HepG2 (cell line): Measurements from ENCODE around the gene PCDHGB6. TPM values are rescaled to one million over a fixed set of nuclear protein-coding genes. Genes with fewer than 3 reads are reported as not detected.

Source experiments
- ATAC-seq: fragments of 200-7000 bp; cut with Tn5 transposase; 3 replicates; pipeline ENCODE4 v1.9.1; 2020; ENCODE audit warnings: mild to moderate bottlenecking, moderate library complexity
- BruUV-seq: library from RNA; stranded (reverse); fragments of 400-500 nt; replicated peaks from 2 replicates; lab custom pipeline; 2021; lab: Mats Ljungman, UMichigan
- CTCF ChIA-PET: fragments of 300-600 bp; formaldehyde crosslinking; extraction: SDS; loops from one replicate; lab custom pipeline; 2021; ENCODE audit warnings: low total read pairs, inconsistent platforms, low intra/inter-chr PET ratio; lab: Yijun Ruan, JAX
- POLR2A ChIA-PET: fragments of 350-600 bp; sonication (Branson Sonifier 250); formaldehyde crosslinking; loops from one replicate; lab custom pipeline; 2020; ENCODE audit warnings: antibody characterized with exemption, inconsistent platforms; lab: Yijun Ruan, JAX
- DNase-seq: peaks from one replicate; pipeline ENCODE4 v3.0.0-alpha.2; 2015; ENCODE audit warnings: low spot score
- FAIRE-seq: peaks from 3 replicates; lab custom pipeline; 2011; peaks lifted over from hg19 to GRCh38; lab: Jason Lieb, UNC
- H2AFZ ChIP-seq: one replicate; pipeline ENCODE4 v1.6.1; 2011; ENCODE audit warnings: low read length, inconsistent platforms
- H3K27ac ChIP-seq: fragments of 300-600 bp; 3 replicates; pipeline ENCODE4 v1.8.0; 2011; ENCODE audit warnings: mixed run types, mild to moderate bottlenecking, mixed read lengths, low read length, inconsistent platforms; ENCODE audit not compliant: insufficient read depth; ENCODE audit errors: extremely low read length
- H3K27me3 ChIP-seq, 2 experiments: fragments of 200-600 bp in 1 of 2; 2 replicates in 1 of 2; 3 replicates in 1 of 2; pipeline versions ENCODE4 v1.6.0 to v1.8.0; 2011; ENCODE audit warnings: low read length in 2 of 2, mild to moderate bottlenecking in 2 of 2, moderate library complexity in 2 of 2, inconsistent platforms in 1 of 2; ENCODE audit not compliant: insufficient read depth in 2 of 2, control insufficient read depth in 1 of 2
- H3K36me3 ChIP-seq, 2 experiments: fragments of 200-600 bp in 1 of 2; replicated peaks in 1 of 2; 2 replicates in 1 of 2; 3 replicates in 1 of 2; pipeline versions ENCODE4 v1.5.1 to v1.8.0; 2011; ENCODE audit warnings: low read length in 2 of 2, inconsistent platforms in 1 of 2; ENCODE audit not compliant: insufficient read depth in 2 of 2, control insufficient read depth in 1 of 2
- H3K4me1 ChIP-seq: 2 replicates; pipeline ENCODE4 v1.5.1; 2012; ENCODE audit warnings: low read length, inconsistent platforms; ENCODE audit not compliant: insufficient read depth
- H3K4me2 ChIP-seq: 2 replicates; pipeline ENCODE4 v1.6.0; 2011; ENCODE audit warnings: low read depth, low read length, inconsistent platforms
- H3K4me3 ChIP-seq, 3 experiments: fragments of 200-600 bp in 1 of 3; sonication (generic), shearing (Covaris generic) in 1 of 3; replicated peaks in 1 of 3; 2 replicates each; pipeline ENCODE4 v1.5.1; 2011 to 2016; ENCODE audit warnings: low read length in 3 of 3, inconsistent platforms in 2 of 3, low read depth in 2 of 3, mild to moderate bottlenecking in 2 of 3, control low read depth in 1 of 3, mixed read lengths in 1 of 3; ENCODE audit not compliant: insufficient read depth in 1 of 3
- H3K79me2 ChIP-seq: one replicate; pipeline ENCODE4 v1.6.1; 2011; ENCODE audit warnings: low read length, inconsistent platforms; ENCODE audit not compliant: insufficient read depth
- H3K9ac ChIP-seq: 2 replicates; pipeline ENCODE4 v1.6.0; 2011; ENCODE audit warnings: mild to moderate bottlenecking, low read depth, low read length, inconsistent platforms; ENCODE audit not compliant: insufficient read depth
- H3K9me3 ChIP-seq: 2 replicates; pipeline ENCODE4 v1.5.1; 2012; ENCODE audit warnings: mild to moderate bottlenecking, low read length
- H4K20me1 ChIP-seq: 2 replicates; pipeline ENCODE4 v1.6.0; 2011; ENCODE audit warnings: inconsistent platforms, mild to moderate bottlenecking, low read length, moderate library complexity; ENCODE audit not compliant: insufficient read depth
- CTCF ChIP-seq: sonication (generic); formaldehyde crosslinking; IDR thresholded peaks from 2 replicates; pipeline ENCODE4 v1.5.0; 2020; ENCODE audit warnings: mild to moderate bottlenecking, missing genetic modification reagents, moderate library complexity
- FOXK2 ChIP-seq: fragments of 450-650 bp; IDR thresholded peaks from 2 replicates; pipeline ENCODE4 v1.6.1; 2016
- HNRNPLL ChIP-seq: fragments of 200-400 bp; formaldehyde crosslinking; IDR thresholded peaks from 2 replicates; pipeline ENCODE4 v1.6.1; 2017; ENCODE audit warnings: mild to moderate bottlenecking, low read depth, low read length; ENCODE audit not compliant: poor library complexity, severe bottlenecking
- NCOR1 ChIP-seq: fragments of 200-600 bp; sonication (generic); IDR thresholded peaks from 2 replicates; pipeline ENCODE4 v1.7.0; 2017; ENCODE audit warnings: antibody characterized with exemption, low read length, borderline replicate concordance
- SP5 ChIP-seq: IDR thresholded peaks from 2 replicates; pipeline ENCODE4 v1.6.1; 2016; ENCODE audit warnings: low read depth, borderline replicate concordance
- STAG1 ChIP-seq: sonication (generic); formaldehyde crosslinking; IDR thresholded peaks from 2 replicates; pipeline ENCODE4 v1.4.0; 2020; ENCODE audit warnings: missing genetic modification reagents
- U2AF1 ChIP-seq: fragments of 200-400 bp; formaldehyde crosslinking; optimal IDR thresholded peaks from 2 replicates; pipeline ENCODE3; 2017; ENCODE audit warnings: mild to moderate bottlenecking, low read depth, low read length
- ZGPAT ChIP-seq: IDR thresholded peaks from 2 replicates; pipeline ENCODE4 v1.6.1; 2016; ENCODE audit warnings: mild to moderate bottlenecking
- ZNF788 ChIP-seq: sonication (generic); formaldehyde crosslinking; IDR thresholded peaks from 2 replicates; pipeline ENCODE4 v1.5.0; 2020; ENCODE audit warnings: mild to moderate bottlenecking, missing genetic modification reagents, borderline replicate concordance
- WGBS: methylation state at CpG from one replicate; pipeline ENCODE4 v1.1.6; 2017; ENCODE audit warnings: low lambda C conversion rate; 5-methylcytosine and 5-hydroxymethylcytosine counted together
- in situ Hi-C: cut with HindIII; loops from 2 replicates; pipeline ENCODE4 v1.10.0; 2017; ENCODE audit warnings: low pct_unique_long_range_greater_than_20kb; ENCODE audit not compliant: extremely low pct_ligation_motif_present
- intact Hi-C: fragments of 100-400 bp; cut with micrococcal nuclease; formaldehyde crosslinking; loops from one replicate; pipeline ENCODE4 v1.10.0; 2022; ENCODE audit not compliant: unreplicated experiment
- polyA plus RNA-seq, 8 experiments: library from polyadenylated mRNA; depleted of rRNA in 3 of 8; stranded (reverse) in 7 of 8; unstranded in 1 of 8; fragments of >200 nt; fragmentation: Illumina TruSeq in 4 of 8; extraction: Trizol in 4 of 8; gene quantifications; 2 replicates each; pipeline versions ENCODE4 v1.2.1 to v1.2.3, GENCODE V29; 2011 to 2016; ENCODE audit warnings: low read depth in 4 of 8, missing spikeins in 1 of 8, mixed read lengths in 1 of 8; ENCODE audit not compliant: insufficient read depth in 1 of 8
- total RNA-seq, 5 experiments: library from RNA; depleted of rRNA; stranded (reverse); fragments of >200 nt; fragmentation: Illumina TruSeq; extraction: Trizol; gene quantifications; 2 replicates each; pipeline ENCODE4 v1.2.3, GENCODE V29; 2016; ENCODE audit warnings: low read depth in 1 of 5

The PCDHGB6 gene
- total and polyA plus RNA-seq, 2 of the 13 experiments (the other 11 are each of a cell fraction or from before 2014, with no cell fraction given), result 0.01 to 0.20 TPM

DNA sequence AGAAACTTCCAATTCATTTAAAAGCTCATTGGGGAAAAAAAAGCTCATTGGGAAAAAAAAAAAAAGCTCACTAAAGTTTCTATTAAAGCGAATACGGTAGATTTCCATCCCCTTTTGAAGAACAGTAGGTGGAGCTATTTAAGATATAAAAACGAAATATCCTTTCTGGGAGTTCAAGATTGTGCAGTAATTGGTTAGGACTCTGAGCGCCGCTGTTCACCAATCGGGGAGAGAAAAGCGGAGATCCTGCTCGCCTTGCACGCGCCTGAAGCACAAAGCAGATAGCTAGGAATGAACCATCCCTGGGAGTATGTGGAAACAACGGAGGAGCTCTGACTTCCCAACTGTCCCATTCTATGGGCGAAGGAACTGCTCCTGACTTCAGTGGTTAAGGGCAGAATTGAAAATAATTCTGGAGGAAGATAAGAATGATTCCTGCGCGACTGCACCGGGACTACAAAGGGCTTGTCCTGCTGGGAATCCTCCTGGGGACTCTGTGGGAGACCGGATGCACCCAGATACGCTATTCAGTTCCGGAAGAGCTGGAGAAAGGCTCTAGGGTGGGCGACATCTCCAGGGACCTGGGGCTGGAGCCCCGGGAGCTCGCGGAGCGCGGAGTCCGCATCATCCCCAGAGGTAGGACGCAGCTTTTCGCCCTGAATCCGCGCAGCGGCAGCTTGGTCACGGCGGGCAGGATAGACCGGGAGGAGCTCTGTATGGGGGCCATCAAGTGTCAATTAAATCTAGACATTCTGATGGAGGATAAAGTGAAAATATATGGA lies 22.7 kb downstream of the PCDHGB6 start, which contains the start of gene PCDHGA12:
Gene PCDHGA12, plus strand, starts transcription at position 176 of the 782 bp plus-strand sequence. Its CDS starts 253 bp downstream, at position 429.
- H4K20me1 ChIP-seq, result no peaks in the 10 kb centered on the region
- CTCF ChIA-PET, result interaction anchor here (0.7 kb wide), 1 partner anchor 8 kb away, joined by 4 read pairs; no protein-coding TSS in a partner anchor
- no peak within 1 kb of the TSS for H2AFZ ChIP-seq
- H3K9ac ChIP-seq, result no peak within 1 kb of the TSS
- intact Hi-C loops, result no loop called here
- H3K79me2 ChIP-seq, result no peaks in the 10 kb centered on the region
- H3K36me3 ChIP-seq, result no peaks in the 10 kb centered on the region
- no TSS peak for BruUV-seq
- TF ChIP-seq U2AF1 (no peak), CTCF (CRISPR knock-in tag) (peak; percentile 42), STAG1 (CRISPR knock-in tag) (peak; percentile 7; the same call in 1 of the 2 replicates), NCOR1 (no peak)
- DNase-seq (peak; percentile 24), FAIRE-seq (no peak), ATAC-seq (no peak)
- POLR2A ChIA-PET, result no interaction called here
- peaks cover 19% of the 10 kb centered on the region; the same call in 1 of the 2 replicates for H3K9me3 ChIP-seq
- 80% methylated on average over 30 of the region's 33 CpGs for WGBS
- no peaks in the 10 kb centered on the region for H3K27me3 ChIP-seq
- H3K4me3 ChIP-seq, result no peak within 1 kb of the TSS
- no peak within 1 kb of the TSS for H3K4me2 ChIP-seq
- H3K4me1 ChIP-seq, result no peaks in the 10 kb centered on the region
- in situ Hi-C loops, result no loop called here
- H3K27ac ChIP-seq, result no peak within 1 kb of the TSS

- in situ Hi-C loops (no loop called here), intact Hi-C loops (no loop called here)
- Histone ChIP-seq H3K27ac (no peak overlapping the region), H4K20me1 (no peaks in the 10 kb centered on the region), H3K4me2 (no peak overlapping the region), H3K4me1 (no peaks in the 10 kb centered on the region), H3K27me3 (no peaks in the 10 kb centered on the region), H3K9ac (no peak overlapping the region), H3K79me2 (no peaks in the 10 kb centered on the region), H3K36me3 (no peaks in the 10 kb centered on the region), H2AFZ (no peak overlapping the region), H3K4me3 (no peak overlapping the region), H3K9me3 (peaks cover 19% of the 10 kb centered on the region; the same call in 1 of the 2 replicates)
- CTCF ChIA-PET, result no interaction called here
- DNase-seq (no peak), FAIRE-seq (no peak), ATAC-seq (no peak)
- TF ChIP-seq FOXK2 (no peak), HNRNPLL (no peak), ZGPAT (no peak), ZNF788 (CRISPR knock-in tag) (no peak), SP5 (CRISPR knock-in tag) (no peak)
- BruUV-seq, result no TSS peak
- WGBS, result 91% methylated on average over 34 of the region's 37 CpGs
- POLR2A ChIA-PET, result no interaction called here
These were observed 23.5 kb downstream of the PCDHGB6 start for GRCh38 chr5:141431286-141431685.
